Stromal cell of bone marrow (primary cell): Measurements from ENCODE around the gene NT5C1B.

Source experiments
- DNase-seq: peaks from one replicate; pipeline ENCODE4 v3.0.0-alpha.2; 2012; ENCODE audit warnings: low read depth

Gene NT5C1B

DNA sequence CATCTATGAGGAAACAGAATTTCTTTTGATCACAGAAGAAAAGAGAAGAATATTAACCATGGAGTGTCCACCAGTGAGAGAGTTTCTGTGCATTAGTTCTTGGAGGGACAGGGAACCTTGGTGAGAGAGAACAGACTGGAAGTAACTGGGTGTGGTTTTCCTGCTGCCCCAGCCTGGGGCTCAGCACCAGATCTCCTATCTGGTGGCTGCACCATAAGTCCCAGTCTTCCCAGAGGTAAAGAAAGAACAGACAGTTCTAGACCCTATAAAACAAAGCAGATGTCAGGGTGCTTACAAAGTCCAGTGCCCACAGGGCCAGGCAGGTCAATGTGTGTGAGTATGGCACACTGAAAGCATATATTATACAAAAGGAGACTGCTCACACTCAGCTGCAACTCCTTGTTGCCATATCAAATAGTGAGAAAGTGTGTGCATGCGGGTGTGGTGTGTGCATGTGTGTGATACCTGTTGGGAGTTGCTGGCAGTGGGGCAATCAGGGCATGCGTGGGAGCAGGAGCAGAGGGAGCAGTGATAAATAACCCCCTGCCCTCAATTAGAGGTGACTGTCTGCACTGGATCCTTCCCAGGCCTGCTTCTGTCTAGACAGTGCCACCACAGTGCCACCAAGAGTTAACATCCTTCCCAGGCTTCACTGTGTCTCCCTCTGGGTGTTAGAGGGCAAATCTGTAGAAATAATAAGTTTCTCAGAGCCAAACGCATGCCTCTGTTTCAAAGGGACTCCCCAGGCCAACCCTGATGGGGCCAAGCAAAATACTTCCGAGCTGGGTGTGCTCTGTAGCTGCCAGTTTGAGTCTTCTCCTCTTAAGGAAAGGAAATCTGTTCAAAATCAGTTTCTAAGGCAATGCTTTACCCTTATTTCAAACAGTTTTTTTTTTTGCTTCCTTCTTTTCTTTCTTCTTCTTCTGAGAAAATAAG, 74.6 kb downstream of the NT5C1B start:
- DNase-seq, result no peak
